A549 (cell line): ENCODE measurements around the gene TMPRSS2. TPM values are rescaled to one million over a fixed set of nuclear protein-coding genes. Genes with fewer than 3 reads are reported as not detected.

Source experiments
- ATAC-seq, 2 experiments: fragments of 200-7000 bp in 1 of 2; fragments of >200 bp in 1 of 2; cut with Nextera tagmentation in 1 of 2; cut with Tn5 transposase in 1 of 2; 3 replicates each; pipeline versions ENCODE4 v1.8.0 to v1.9.1; 2018 to 2020; ENCODE audit warnings: mild to moderate bottlenecking in 1 of 2, moderate library complexity in 1 of 2
- CTCF ChIA-PET: fragments of 300-600 bp; sonication (Branson Sonifier 250); formaldehyde crosslinking; extraction: SDS; loops from one replicate; lab custom pipeline; 2021; ENCODE audit warnings: antibody characterized with exemption, inconsistent platforms; lab: Yijun Ruan, JAX
- POLR2A ChIA-PET: fragments of 350-600 bp; formaldehyde crosslinking; extraction: SDS; loops from one replicate; lab custom pipeline; 2021; ENCODE audit warnings: antibody characterized with exemption, inconsistent platforms; lab: Yijun Ruan, JAX
- DNase-seq, 2 experiments: peaks; one replicate each; pipeline versions ENCODE4 v3.0.0 to v3.0.0-alpha.2; 2011 to 2016; ENCODE audit warnings: low read depth in 1 of 2, low spot score in 1 of 2
- FAIRE-seq: peaks from 2 replicates; lab custom pipeline; 2011; peaks lifted over from hg19 to GRCh38; lab: Jason Lieb, UNC
- H3K27ac ChIP-seq, 2 experiments: fragments of >200 bp; sonication (Bioruptor Twin); formaldehyde crosslinking; 3 replicates each; pipeline ENCODE4 v1.5.1; 2016 to 2017
- H3K4me1 ChIP-seq: fragments of >200 bp; sonication (Bioruptor Twin); formaldehyde crosslinking; 3 replicates; pipeline ENCODE4 v1.6.1; 2016
- H3K4me2 ChIP-seq: fragments of >200 bp; sonication (Bioruptor Twin); formaldehyde crosslinking; 3 replicates; pipeline ENCODE4 v1.6.1; 2016
- H3K4me3 ChIP-seq: fragments of >200 bp; sonication (Bioruptor Twin); formaldehyde crosslinking; 3 replicates; pipeline ENCODE4 v1.5.1; 2016
- H3K9me3 ChIP-seq: fragments of >200 bp; sonication (Bioruptor Twin); formaldehyde crosslinking; 3 replicates; pipeline ENCODE4 v1.6.1; 2016
- CBX8 ChIP-seq: fragments of 200-600 bp; sonication (generic); IDR thresholded peaks from 2 replicates; pipeline ENCODE4 v1.6.1; 2016
- EHMT2 ChIP-seq: fragments of 200-600 bp; sonication (generic); IDR thresholded peaks from 2 replicates; pipeline ENCODE4 v1.6.1; 2016; ENCODE audit warnings: antibody characterized with exemption, low read depth, mild to moderate bottlenecking, moderate library complexity
- ESRRA ChIP-seq: fragments of 150-350 bp; IDR thresholded peaks from 2 replicates; pipeline ENCODE4 v1.6.1; 2014; ENCODE audit warnings: mild to moderate bottlenecking, low read length, borderline replicate concordance
- FOSB ChIP-seq: fragments of 250-450 bp; sonication (Bioruptor Pico); IDR thresholded peaks from 2 replicates; pipeline ENCODE4 v1.5.0; 2020; ENCODE audit warnings: mild to moderate bottlenecking, moderate library complexity
- FOSL2 ChIP-seq, 2 experiments: fragments of 450-650 bp in 1 of 2; fragments of >200 bp in 1 of 2; sonication (Bioruptor Twin) in 1 of 2; formaldehyde crosslinking; IDR thresholded peaks; 2 replicates each; pipeline versions ENCODE4 v1.5.0 to v1.6.1; 2016 to 2020; ENCODE audit warnings: mild to moderate bottlenecking in 1 of 2, moderate library complexity in 1 of 2
- FOXS1 ChIP-seq: fragments of 250-450 bp; sonication (Bioruptor Pico); IDR thresholded peaks from 2 replicates; pipeline ENCODE4 v1.5.0; 2020; ENCODE audit warnings: mild to moderate bottlenecking, moderate library complexity
- HEYL ChIP-seq: fragments of 250-450 bp; sonication (Bioruptor Pico); IDR thresholded peaks from 2 replicates; pipeline ENCODE4 v1.8.0; 2021; ENCODE audit warnings: mild to moderate bottlenecking, moderate library complexity
- HOXA7 ChIP-seq: fragments of 250-450 bp; sonication (Bioruptor Pico); IDR thresholded peaks from 2 replicates; pipeline ENCODE4 v1.5.0; 2020; ENCODE audit warnings: mild to moderate bottlenecking, moderate library complexity
- HOXB13 ChIP-seq: fragments of 250-450 bp; sonication (Bioruptor Pico); IDR thresholded peaks from 2 replicates; pipeline ENCODE4 v1.5.0; 2020; ENCODE audit warnings: low read depth, mild to moderate bottlenecking, moderate library complexity
- HOXB5 ChIP-seq: fragments of 250-450 bp; sonication (Bioruptor Pico); IDR thresholded peaks from 2 replicates; pipeline ENCODE4 v1.5.0; 2020; ENCODE audit warnings: mild to moderate bottlenecking, moderate library complexity
- KDM5A ChIP-seq: fragments of 200-600 bp; sonication (generic); IDR thresholded peaks from 2 replicates; pipeline ENCODE4 v1.6.1; 2016; ENCODE audit warnings: antibody characterized with exemption, mild to moderate bottlenecking
- NPAS2 ChIP-seq: fragments of 250-450 bp; sonication (Bioruptor Pico); IDR thresholded peaks from 2 replicates; pipeline ENCODE4 v1.8.0; 2022; ENCODE audit warnings: mild to moderate bottlenecking, moderate library complexity, borderline replicate concordance
- NR3C1 ChIP-seq: fragments of >200 bp; sonication (Bioruptor Twin); formaldehyde crosslinking; IDR thresholded peaks from 3 replicates; pipeline ENCODE4 v1.6.1; 2017
- RFX5 ChIP-seq: fragments of 450-650 bp; IDR thresholded peaks from 2 replicates; pipeline ENCODE4 v1.7.1; 2014; ENCODE audit warnings: antibody characterized with exemption, mild to moderate bottlenecking, moderate library complexity
- RNF2 ChIP-seq: fragments of 200-600 bp; sonication (generic); IDR thresholded peaks from 2 replicates; pipeline ENCODE4 v1.6.1; 2016; ENCODE audit warnings: low read depth, mild to moderate bottlenecking, antibody characterized with exemption, moderate library complexity, borderline replicate concordance
- SMC3 ChIP-seq: fragments of >200 bp; sonication (Bioruptor Twin); formaldehyde crosslinking; IDR thresholded peaks from 3 replicates; pipeline ENCODE4 v1.6.1; 2018; ENCODE audit warnings: inconsistent platforms
- WGBS: methylation state at CpG from one replicate; pipeline ENCODE4 v1.1.6; 2017; ENCODE audit errors: missing lambda C conversion rate; 5-methylcytosine and 5-hydroxymethylcytosine counted together
- polyA plus RNA-seq, 4 experiments: library from polyadenylated mRNA; depleted of rRNA in 3 of 4; stranded (reverse); fragments of >200 nt; fragmentation: RNase III in 1 of 4; extraction: RNeasy Plus Mini Kit Qiagen cat#74134 plus additional on column Dnase treatment in 1 of 4; gene quantifications; 2 replicates in 3 of 4; 3 replicates in 1 of 4; pipeline ENCODE4 v1.2.3, GENCODE V29; 2011 to 2017
- TF ChIP-seq, protein P1 (sequence below): fragments of >200 bp; sonication (Bioruptor Twin); formaldehyde crosslinking; IDR thresholded peaks from 3 replicates; pipeline ENCODE4 v1.5.1; 2016
- TF ChIP-seq, protein P2 (sequence below): IDR thresholded peaks from 2 replicates; pipeline ENCODE4 v1.6.1; 2012
- TF ChIP-seq, protein P3 (sequence below): fragments of >200 bp; sonication (Bioruptor Twin); formaldehyde crosslinking; IDR thresholded peaks from 2 replicates; pipeline ENCODE4 v1.6.1; 2016
- TF ChIP-seq, protein P4 (sequence below): IDR thresholded peaks from 2 replicates; pipeline ENCODE4 v1.6.1; 2012
- TF ChIP-seq, protein P5 (sequence below): IDR thresholded peaks from 2 replicates; pipeline ENCODE4 v1.6.1; 2012; ENCODE audit warnings: low read depth, borderline replicate concordance

TMPRSS2 gene
- polyA plus RNA-seq, 2 of the 4 experiments (the other 2 are of a cell fraction) = not detected

DNA sequence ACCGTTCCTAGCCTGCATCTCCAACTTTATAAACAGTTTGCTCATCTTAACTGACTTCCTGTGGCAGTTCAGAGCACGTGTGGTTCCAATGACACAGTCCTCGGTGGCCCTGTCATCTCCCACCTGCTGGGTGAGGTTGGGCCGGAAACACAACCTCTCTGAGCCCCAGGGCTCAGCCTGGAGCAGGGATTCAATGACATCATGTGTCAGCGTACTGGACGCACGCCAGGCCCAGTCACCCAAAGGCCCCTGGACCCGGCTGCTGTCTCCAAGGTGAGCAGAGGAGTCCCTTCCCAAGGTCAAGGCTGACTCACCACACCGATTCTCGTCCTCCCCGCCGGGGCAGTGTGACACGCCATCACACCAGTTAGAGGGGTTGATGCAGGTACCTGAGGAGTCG, 19.9 kb downstream of the TMPRSS2 start:
- DNase-seq (no peak), ATAC-seq (no peak), FAIRE-seq (no peak)
- no peak overlapping the region for H3K27ac ChIP-seq
- TF ChIP-seq, protein P1, sequence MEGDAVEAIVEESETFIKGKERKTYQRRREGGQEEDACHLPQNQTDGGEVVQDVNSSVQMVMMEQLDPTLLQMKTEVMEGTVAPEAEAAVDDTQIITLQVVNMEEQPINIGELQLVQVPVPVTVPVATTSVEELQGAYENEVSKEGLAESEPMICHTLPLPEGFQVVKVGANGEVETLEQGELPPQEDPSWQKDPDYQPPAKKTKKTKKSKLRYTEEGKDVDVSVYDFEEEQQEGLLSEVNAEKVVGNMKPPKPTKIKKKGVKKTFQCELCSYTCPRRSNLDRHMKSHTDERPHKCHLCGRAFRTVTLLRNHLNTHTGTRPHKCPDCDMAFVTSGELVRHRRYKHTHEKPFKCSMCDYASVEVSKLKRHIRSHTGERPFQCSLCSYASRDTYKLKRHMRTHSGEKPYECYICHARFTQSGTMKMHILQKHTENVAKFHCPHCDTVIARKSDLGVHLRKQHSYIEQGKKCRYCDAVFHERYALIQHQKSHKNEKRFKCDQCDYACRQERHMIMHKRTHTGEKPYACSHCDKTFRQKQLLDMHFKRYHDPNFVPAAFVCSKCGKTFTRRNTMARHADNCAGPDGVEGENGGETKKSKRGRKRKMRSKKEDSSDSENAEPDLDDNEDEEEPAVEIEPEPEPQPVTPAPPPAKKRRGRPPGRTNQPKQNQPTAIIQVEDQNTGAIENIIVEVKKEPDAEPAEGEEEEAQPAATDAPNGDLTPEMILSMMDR = no peak
- TF ChIP-seq CBX8 (no peak), HOXB5 (CRISPR knock-in tag) (no peak), KDM5A (no peak), FOSB (no peak), SMC3 (no peak)
- TF ChIP-seq, protein P2, sequence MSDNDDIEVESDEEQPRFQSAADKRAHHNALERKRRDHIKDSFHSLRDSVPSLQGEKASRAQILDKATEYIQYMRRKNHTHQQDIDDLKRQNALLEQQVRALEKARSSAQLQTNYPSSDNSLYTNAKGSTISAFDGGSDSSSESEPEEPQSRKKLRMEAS = no peak
- H3K4me3 ChIP-seq = no peak overlapping the region
- ChIA-PET POLR2A (no interaction called here), CTCF (no interaction called here)
- no peak overlapping the region for H3K4me2 ChIP-seq
- H3K9me3 ChIP-seq = no peaks in the 10 kb centered on the region
- WGBS = 62% methylated on average over 8 of the region's 14 CpGs
- H3K4me1 ChIP-seq = no peaks in the 10 kb centered on the region

DNA sequence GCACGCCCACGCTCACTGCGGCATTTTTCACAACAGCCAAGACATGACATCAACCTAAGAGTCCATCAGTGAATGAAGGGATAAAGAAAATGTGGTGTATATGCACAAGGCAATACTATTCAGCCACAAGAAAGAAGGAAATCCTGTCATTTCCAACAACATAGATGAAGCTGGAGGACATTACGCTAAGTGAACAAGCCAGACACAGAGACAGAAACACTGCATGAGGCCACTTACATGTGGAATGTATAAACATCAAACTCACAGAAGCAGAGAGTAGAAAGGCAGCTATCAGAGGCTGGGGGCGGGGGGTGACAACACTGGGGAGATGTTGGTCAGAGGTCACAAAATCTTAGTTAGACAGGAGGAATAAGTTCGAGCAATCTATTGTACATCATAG, 20.9 kb downstream of the TMPRSS2 start:
- H3K4me2 ChIP-seq = no peak overlapping the region

DNA sequence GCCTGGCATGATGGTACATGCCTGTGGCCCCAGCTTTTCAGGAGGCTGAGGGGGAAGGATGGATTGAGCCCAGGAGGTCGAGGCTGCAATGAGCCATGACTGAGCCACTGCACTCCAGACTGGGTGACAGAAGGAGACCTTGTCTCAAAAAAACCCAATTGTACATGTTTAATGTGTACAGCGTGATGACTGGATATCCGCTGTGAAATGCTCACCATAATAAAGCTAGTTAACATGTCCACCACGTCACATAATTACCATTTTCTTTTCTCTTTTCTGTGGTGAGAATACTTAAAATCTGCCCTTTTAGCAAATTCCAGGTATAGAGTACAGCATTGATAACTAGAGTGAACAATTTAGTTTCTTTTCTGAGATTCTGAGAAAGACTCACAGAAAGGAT, 24.0 kb downstream of the TMPRSS2 start:
- Histone ChIP-seq H3K27ac (no peak overlapping the region), H3K9me3 (no peaks in the 10 kb centered on the region), H3K4me1 (no peaks in the 10 kb centered on the region), H3K4me2 (no peak overlapping the region), H3K4me3 (no peak overlapping the region)
- FAIRE-seq (no peak), ATAC-seq (no peak), DNase-seq (no peak)
- WGBS = 55% methylated on average over 4 of the region's 4 CpGs
- POLR2A ChIA-PET = no interaction called here
- TF ChIP-seq HOXB5 (CRISPR knock-in tag) (no peak), FOSL2 (IDR thresholded peaks at IDR 0.05) (no peak), FOSL2 (CRISPR knock-in tag; IDR thresholded peaks at IDR 0.05) (no peak), EHMT2 (no peak), NPAS2 (no peak), NR3C1 (no peak)
- TF ChIP-seq, protein P3, sequence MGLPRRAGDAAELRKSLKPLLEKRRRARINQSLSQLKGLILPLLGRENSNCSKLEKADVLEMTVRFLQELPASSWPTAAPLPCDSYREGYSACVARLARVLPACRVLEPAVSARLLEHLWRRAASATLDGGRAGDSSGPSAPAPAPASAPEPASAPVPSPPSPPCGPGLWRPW = no peak
- CTCF ChIA-PET = no interaction called here

More for the DNA sequence above, 20.9 kb downstream of the TMPRSS2 start:
- no peak for ATAC-seq
- H3K27ac ChIP-seq = no peak overlapping the region
- CTCF ChIA-PET = no interaction called here
- FAIRE-seq = no peak
- TF ChIP-seq FOXS1 (CRISPR knock-in tag) (no peak), EHMT2 (no peak), HOXB13 (CRISPR knock-in tag) (no peak), HOXA7 (CRISPR knock-in tag) (no peak), FOSL2 (IDR thresholded peaks at IDR 0.05) (no peak), FOSL2 (CRISPR knock-in tag; IDR thresholded peaks at IDR 0.05) (no peak), RNF2 (no peak), HEYL (no peak), ESRRA (no peak), RFX5 (no peak)
- TF ChIP-seq, protein P4, sequence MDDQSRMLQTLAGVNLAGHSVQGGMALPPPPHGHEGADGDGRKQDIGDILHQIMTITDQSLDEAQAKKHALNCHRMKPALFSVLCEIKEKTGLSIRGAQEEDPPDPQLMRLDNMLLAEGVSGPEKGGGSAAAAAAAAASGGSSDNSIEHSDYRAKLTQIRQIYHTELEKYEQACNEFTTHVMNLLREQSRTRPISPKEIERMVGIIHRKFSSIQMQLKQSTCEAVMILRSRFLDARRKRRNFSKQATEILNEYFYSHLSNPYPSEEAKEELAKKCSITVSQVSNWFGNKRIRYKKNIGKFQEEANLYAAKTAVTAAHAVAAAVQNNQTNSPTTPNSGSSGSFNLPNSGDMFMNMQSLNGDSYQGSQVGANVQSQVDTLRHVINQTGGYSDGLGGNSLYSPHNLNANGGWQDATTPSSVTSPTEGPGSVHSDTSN = no peak
- TF ChIP-seq, protein P5, sequence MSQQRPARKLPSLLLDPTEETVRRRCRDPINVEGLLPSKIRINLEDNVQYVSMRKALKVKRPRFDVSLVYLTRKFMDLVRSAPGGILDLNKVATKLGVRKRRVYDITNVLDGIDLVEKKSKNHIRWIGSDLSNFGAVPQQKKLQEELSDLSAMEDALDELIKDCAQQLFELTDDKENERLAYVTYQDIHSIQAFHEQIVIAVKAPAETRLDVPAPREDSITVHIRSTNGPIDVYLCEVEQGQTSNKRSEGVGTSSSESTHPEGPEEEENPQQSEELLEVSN = no peak
- TF ChIP-seq, all 56 proteins: peak for 0
- no peak for DNase-seq
- POLR2A ChIA-PET = no interaction called here
- Histone ChIP-seq H3K4me1 (no peaks in the 10 kb centered on the region), H3K9me3 (no peaks in the 10 kb centered on the region), H3K4me3 (no peak overlapping the region)
- WGBS = 80% methylated on average over 6 of the region's 6 CpGs
